GM21360 (cell line): Measurements from ENCODE around the gene KCNG3.
"Not testable (repeated sequence)": the region's sequence is repeated elsewhere in the genome, so short reads cannot be mapped to it uniquely, and the experiment has no call there.

Source experiments
- ATAC-seq: cut with Tn5 transposase; IDR thresholded peaks from one replicate; pipeline ENCODE4 v1.9.1; 2021; ENCODE audit warnings: mild to moderate bottlenecking, moderate library complexity; ENCODE audit not compliant: unreplicated experiment

Gene KCNG3

DNA sequence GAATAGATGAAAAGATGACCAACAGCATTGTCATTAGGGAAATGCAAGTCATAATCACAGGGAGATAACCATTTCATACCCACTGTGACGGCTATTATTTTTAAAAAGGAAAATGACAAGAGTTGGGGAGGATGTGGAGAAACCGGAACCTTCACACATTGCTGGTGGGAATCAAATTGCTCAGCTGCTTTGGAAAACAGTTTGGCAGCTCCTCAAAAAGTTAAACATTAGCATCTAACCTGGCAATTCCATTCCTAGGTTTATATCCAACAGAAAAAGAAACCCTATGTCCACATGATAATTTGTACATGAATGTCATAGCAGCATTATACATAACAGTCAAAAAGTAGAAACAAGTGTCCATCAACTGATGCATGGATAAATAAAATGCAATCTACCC, 58.2 kb downstream of the KCNG3 start:
- no peak for ATAC-seq

DNA sequence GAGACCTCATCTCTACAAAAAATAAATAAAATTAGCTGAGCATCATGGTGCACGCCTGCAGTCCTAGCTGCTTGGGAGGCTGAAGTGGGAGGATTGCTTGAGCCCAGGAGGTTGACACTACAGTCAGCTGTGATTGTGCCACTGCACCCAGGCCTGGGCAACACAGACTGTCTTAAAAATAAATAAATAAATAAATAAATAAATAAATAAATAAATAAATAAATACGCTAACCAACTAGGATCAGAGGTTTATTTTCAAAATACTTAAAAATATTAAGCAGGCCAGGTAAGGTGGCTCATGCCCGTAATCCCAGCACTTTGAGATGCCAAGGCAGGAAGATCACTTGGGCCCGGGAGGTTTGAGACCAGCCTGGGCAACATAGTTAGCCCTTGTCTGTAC, 63.6 kb downstream of the KCNG3 start:
- no peak for ATAC-seq

DNA sequence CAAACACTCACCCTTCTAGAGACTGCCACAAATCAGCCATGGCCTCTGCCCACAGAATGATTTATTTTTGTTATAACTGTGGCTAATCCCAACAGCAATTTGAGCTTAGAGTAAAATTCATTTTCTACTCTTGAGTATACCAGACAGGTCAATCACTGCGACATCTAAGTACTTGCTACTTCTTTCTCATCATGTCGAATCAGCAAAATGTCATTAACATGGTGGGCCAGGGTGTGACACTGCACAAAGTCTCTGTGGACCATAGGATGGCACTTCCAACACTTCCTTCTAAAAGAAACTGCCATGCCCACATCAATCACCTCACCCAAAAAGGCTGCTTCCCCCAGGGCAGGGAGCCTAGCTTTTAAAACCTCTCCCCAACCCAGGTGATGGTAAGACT, 64.4 kb downstream of the KCNG3 start:
- no peak for ATAC-seq

DNA sequence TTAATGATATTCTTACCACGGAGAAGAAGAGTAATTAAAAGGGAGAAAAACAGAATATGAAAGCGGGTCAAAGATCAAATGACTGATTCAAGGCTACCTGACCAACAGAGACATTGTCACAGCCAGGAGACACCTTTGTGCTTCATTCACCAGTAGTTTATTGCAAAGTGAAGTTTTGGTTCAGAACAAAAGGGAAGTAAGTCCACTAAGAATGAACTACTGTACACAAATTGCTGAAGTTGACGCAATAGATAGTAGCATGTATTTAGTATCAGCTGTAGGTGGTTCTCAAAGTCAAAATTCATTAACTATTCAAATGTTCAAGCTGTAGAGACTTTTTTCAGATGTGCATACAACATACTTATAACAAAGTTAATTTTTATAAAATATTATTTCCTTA, 68.1 kb downstream of the KCNG3 start:
- no peak for ATAC-seq

DNA sequence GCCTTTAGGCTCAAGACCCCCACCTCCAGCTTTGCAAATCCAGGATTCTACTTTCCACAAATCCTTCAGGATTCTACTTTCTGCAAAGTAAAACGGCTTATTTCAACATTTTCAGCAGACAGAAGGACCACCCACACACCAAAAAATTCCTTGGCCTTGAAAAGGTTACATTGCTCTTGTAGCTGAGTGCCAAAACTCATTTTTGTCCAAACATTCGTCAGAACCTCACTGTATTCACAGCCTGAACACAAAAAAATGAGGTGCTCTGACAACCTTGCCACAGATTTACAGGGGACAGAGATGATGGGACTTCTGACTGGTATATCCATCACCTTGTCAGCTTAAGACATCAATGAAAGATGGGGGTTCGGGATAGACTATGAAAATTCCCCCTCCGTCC, 69.7 kb downstream of the KCNG3 start:
- no peak for ATAC-seq

DNA sequence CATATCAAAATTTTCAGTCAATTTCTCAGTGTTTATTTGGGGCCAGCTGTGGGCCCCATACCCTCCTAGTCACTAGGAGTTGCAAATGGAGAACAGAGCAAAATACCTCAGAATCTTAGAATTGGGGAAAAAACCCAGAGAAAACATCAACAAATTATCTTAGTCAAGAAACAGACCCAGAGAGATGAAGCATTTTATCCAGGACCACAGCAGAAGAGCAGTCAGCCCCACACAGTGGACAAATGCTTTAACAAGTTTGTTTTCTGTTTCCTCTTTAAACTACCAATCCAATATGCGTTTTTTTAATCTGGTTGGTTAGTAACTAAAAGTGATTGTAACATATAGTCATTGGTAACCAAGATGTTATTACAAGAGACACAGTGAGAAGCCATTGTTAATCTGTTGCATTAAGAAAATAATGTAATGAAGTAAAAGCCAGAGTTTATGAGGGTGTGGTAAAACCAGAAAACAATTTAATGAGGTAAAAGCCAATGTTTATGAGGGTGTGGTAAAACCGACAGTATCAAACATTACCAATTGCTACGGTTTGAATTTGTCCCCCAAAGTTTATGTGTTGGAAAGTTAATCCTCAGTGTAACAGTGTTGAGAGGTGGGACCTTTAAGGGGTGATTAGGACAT, 72.1 kb downstream of the KCNG3 start:
- no peak for ATAC-seq

DNA sequence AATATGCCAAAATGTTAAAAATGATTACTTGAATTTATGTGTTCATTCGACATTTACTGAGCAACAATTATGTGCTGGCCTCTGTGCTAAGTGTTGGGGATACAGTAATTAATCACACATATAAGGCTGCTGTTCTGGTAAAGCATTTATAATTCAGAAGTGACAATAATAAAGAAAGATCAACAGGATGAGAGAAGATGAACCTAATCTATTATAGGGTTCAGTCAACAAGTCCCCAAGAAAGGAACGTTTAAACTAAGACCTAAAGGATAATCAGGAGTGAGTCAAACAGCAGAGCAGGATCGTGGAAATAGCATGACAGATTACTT, 72.7 kb downstream of the KCNG3 start:
- no peak for ATAC-seq

DNA sequence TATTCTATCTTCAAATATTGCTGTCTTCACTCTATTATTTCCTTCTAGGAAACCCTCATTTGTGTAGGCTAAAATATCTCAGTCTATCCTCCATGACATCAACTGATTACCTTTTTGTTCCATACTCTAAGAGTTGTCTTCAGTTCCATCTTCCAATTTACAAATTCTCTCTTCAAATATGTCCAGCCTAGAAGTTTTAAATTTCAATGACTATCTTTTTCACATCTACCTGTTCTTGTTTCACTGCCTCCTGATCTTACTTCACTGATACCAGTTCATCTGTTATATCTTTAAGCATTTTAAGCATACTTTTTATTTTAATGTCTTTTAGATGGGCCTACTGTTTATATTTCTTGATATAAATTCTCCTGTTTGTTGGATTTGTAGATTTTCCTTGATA, 79.1 kb downstream of the KCNG3 start:
- no peak for ATAC-seq

DNA sequence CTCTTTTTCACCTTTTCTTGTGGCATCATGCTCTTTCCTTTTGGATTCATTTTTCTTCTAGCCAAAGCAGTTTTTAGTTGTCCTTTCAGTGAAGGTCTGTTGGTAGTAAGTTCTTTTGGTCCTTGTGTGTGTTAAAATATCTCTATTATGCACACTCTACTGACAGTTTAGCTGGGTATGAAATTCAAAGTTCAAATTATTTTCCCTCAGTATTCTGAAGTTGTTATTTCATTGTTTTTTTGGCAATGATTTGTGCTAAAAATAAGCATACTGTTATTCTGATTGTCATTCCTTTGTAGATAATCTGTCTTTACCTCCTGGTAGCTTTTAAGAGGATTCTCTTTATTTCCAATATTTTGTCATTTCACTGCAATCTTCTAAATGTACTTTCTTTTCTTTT, 79.6 kb downstream of the KCNG3 start:
- no peak for ATAC-seq

DNA sequence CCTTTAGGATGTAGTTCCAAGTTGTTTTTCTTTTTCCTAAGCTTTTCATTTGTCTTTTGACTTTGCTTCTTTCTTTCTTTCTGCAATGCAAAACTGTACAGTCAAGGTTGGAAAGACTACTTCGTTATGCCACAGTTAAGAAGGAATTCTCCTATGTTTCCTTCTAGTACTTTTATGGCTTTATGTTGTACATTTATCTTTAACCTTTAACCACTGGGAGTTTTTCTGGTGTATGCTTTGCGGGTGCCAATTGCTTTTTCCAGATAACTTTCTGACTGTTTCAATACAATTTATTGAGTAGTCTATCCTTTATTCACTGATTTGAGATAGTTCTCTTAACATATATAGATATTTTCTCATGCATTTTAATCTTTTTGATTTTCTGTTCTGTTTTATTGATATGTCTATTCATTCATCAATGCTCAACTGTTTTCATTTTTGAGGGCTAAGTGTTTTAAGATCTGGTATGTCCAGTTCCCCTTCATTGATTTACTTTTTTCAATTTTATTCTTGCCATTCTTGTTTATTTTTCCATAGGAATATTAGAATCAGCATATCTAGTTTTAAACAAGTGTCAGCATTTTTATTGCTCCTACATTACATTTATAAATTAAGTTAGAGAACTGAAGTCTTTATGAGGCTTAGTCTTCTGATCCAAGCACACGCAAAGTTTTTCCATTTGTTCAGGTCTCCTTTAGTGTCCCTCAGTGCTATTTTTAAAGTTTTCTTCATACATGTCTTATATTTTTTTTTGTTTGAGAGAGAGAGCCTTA, 82.9 kb downstream of the KCNG3 start:
- ATAC-seq, result no peak

DNA sequence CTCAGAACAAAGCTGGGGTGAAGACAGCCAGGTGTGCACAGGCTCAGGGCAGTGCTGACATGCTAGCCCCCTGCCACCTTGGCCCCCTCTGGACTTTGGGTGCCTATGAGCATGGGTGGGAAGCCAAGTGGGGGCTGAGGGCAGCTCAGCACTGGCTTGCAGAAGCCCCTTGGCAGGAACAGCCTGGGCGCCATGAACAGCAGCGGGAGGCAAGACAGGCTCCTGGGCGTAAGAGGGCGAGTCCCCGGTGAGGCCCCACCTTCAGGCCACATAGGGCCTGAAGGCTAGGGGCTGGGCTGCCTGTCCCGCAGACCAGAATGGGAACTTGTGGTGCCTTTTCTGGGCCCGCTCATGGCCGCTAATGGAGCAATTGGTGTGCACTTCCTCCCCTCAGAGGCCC, 85.8 kb downstream of the KCNG3 start:
- ATAC-seq, result no peak

DNA sequence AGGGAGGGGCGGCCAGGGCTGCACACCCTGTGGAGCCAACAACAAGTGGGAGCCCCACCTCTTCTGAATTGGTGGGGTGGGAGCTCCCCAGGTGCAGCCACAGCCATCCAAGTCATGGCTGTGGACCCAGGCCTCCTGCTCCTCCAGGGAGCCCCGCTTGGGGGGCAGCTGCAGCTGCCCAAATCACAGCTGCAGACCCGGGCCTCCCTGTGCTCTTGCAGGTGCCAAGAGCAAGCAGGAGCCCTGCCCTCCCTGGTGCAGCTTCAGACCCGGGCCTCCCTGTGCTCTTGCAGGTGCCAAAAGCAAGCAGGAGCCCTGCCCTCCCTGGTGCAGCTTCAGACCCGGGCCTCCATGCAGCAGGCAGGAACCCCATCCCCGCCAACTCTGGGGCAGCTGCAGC, 86.3 kb downstream of the KCNG3 start:
- no peak for ATAC-seq

DNA sequence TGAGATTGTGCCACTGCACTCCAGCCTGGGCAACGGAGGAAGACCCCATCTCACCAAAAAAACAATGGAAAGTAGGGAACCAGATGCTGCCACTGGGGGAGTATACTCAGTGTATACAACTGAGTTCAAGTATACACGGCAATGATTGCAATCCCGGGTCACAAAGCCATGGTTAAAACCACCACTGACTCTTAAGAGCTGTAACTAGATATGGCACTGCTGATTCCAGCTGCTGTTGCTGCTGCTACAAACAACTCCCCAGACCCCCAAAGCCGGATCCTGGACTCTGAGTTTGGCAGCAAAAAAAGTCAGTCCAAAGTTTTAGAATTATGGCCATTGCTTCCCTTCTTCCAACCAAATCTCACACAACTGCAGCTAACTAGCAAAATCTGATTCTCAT, 89.1 kb downstream of the KCNG3 start:
- ATAC-seq, result no peak

DNA sequence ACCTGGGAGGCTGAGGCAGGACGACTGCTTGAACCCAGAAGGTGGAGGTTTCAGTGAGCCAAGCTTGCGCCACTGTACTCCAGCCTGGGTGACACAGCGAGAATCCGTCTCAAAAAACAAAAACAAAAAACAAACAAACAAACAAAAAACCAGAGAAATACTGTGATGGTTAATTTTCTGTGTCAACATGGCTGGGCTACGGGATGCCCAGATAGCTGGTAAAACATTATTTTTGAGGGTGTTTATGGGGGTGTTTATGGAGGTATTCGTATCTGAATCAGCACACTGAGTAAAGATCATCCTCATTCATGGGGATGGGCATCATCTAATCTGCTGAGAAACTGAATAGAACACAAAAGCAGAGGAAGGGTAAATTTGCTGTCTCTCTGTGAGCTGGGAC, 92.0 kb downstream of the KCNG3 start:
- ATAC-seq, result no peak

DNA sequence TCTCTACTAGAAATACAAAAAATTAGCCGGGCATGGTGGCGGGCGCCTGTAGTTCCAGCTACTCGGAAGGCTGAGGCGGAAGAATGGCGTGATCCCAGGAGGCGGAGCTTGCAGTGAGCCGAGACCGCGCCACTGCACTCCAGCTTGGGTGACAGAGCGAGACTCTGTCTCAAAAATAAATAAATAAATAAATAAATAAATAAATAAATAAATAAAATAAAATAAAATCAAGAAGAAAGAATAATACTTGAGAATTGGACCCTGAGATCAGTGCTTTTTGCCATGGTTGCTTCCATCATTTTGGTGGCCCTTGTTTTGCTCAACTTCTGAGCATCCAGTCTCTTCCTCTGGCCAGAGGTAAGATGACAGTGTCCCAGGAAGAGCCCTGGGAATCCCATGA, 95.7 kb downstream of the KCNG3 start:
- ATAC-seq, result not testable (repeated sequence)

DNA sequence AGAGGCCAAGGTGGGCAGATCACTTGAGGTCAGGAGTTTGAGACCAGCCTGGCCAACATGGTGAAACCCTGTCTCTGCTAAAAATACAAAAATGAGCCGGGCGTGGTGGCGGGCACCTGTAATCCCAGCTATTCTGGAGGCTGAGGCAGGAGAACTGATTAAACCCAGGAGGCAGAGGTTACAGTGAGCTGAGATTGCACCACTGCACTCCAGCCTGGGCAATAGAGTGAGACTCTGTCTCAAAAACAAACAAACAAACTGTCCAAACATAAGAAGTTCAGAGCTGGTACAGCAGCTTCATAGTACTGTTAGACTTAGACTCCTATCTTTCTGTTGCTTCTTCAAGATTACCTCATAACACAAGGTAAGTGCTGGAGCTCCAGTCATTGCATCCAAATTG, 100.5 kb downstream of the KCNG3 start:
- not testable (repeated sequence) for ATAC-seq

DNA sequence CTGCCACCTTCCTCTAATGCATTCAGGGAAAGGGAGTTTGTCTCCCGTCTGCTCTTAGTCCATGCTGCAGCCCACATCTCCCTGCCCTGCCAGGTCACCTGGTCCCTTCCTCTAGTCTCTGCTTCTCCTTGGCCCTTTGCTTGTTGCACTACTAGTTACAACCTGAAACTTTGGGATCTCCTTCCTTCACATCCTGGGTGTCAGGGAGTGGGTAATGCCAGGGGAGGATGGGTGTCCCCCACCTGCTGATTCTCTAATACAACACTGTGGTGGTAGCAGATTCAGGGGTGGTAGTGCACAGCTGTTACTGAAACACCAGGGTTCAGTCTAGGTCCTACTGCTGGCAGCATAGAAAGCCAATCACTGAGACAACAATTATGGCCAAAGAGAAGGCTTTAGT, 101.6 kb downstream of the KCNG3 start:
- ATAC-seq, result no peak
